ENCODE data around the gene FAM50A.

The FAM50A gene

DNA sequence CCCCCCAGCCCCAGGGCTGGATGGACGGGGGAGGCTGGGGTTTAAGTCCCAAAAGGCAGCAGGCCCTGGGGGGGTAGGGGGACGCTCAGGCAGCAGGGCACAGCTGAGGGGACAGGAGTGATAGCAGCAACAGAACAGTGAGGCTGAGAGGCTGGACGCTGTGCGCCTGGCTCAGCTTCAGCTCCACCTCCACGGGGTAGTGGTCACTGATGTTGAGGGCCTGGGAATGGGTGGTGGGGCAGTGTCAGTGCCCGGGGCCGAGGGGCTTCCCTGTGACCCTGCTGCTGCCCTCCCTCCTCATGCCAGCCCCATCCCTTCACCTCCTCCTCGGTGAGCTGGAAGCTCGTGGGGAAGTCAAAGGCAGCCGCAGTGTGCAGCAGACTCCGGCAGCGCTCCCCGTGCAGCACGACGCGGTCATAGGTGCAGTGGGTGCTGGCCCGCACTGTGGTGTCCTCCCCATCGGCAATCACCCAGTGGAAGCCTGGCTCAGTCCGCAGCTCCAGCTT, 41.3 kb upstream of the FAM50A start:
- no peak for ATAC-seq (replicated peaks; ENCODE audit: extremely low read depth, poor library complexity, severe bottlenecking)
- no peak overlapping the region for H3K27ac Mint-ChIP-seq (ENCODE audit: low read depth)
- peaks cover 41% of the 10 kb centered on the region for H3K36me3 Mint-ChIP-seq (ENCODE audit: insufficient read depth)

DNA sequence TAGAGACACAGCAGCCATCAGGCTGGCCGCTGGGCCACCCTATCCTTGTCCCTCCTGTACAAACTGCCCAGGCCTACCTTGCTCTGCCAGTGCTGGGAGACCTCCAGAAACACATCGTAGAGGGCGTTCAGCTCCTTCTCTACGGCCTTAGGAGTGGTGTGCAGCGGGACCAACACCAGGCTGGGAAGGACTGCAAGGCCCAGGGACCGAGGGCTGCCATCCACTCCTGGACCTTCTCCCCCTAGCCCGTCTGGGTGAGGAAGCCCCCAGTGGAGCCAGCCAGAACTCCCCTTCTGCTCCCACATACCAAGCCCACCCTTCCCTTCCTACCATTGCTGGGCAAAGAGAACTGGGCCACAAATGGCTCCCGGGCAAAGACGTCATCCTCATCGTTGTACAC, 40.7 kb upstream of the FAM50A start:
- no peak for ATAC-seq (replicated peaks; ENCODE audit: extremely low read depth, poor library complexity, severe bottlenecking)
- no peaks in the 10 kb centered on the region for H3K27me3 Mint-ChIP-seq
- no peak overlapping the region for H3K4me3 Mint-ChIP-seq
- H3K9me3 Mint-ChIP-seq, result no peaks in the 10 kb centered on the region
- peaks cover 36% of the 10 kb centered on the region for H3K36me3 Mint-ChIP-seq (ENCODE audit: insufficient read depth)
- H3K4me1 Mint-ChIP-seq, result peaks cover 15% of the 10 kb centered on the region
- no peak overlapping the region for H3K27ac Mint-ChIP-seq (ENCODE audit: low read depth)
- DNase-seq (ENCODE audit: low spot score in 2 of 2), result no peak

More for the DNA sequence above, 41.3 kb upstream of the FAM50A start:
- H3K27me3 Mint-ChIP-seq, result no peaks in the 10 kb centered on the region
- H3K4me3 Mint-ChIP-seq, result no peak overlapping the region
- no peak for DNase-seq (ENCODE audit: low spot score in 2 of 2)
- H3K4me1 Mint-ChIP-seq, result peaks cover 18% of the 10 kb centered on the region
- H3K9me3 Mint-ChIP-seq, result no peaks in the 10 kb centered on the region

DNA sequence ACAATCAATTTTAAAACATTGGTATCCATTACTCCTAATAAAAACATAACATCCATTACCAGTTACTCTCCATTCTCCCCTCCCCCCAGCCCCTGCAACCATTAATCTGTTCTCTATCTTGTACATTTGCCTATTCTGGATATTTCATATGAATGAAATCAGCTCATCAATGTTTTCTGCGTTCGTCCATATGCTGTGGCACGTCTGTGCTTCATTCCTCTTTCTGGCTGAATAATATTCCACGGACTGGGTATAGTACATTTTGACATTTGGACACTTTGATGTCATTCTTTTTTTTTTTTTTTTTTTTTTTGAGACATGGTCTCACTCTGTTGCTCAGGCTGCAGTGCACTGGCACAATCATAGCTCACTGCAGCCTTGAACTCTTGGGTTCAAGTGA, 40.1 kb upstream of the FAM50A start:
- H3K27ac Mint-ChIP-seq (ENCODE audit: low read depth), result no peak overlapping the region
- H3K4me1 Mint-ChIP-seq, result peaks cover 15% of the 10 kb centered on the region
- H3K9me3 Mint-ChIP-seq, result no peaks in the 10 kb centered on the region
- peaks cover 29% of the 10 kb centered on the region for H3K36me3 Mint-ChIP-seq (ENCODE audit: insufficient read depth)
- ATAC-seq (replicated peaks; ENCODE audit: extremely low read depth, poor library complexity, severe bottlenecking) (no peak), DNase-seq (ENCODE audit: low spot score in 2 of 2) (no peak)
- H3K4me3 Mint-ChIP-seq, result no peak overlapping the region
- no peaks in the 10 kb centered on the region for H3K27me3 Mint-ChIP-seq

DNA sequence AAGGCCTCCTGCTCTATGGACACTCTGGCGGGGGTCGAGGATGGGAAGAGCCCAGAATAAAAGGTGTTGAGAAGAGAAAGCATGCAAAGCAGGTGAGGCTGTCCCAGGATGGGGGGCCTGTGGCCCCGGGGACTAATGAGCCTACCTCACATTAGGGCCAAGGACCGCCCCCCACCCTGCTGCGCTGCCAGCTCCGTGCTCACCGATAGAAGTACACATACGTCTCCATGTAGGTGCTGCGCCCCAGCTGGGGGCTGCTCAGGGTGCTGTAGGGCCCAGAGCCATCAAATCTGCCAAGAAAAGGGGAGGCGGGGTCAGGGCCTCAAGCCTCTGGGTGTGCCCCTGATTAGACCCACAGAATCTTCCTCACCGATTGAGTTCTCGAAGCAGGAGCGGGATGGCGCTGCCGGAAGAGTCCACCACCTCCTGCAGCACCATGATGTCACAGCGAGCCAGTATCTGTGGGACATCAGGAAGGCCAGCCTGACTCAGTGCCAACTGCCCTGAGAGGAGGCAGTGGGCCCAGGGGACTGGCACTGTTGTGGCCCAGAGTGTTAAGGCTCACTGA, 39.2 kb upstream of the FAM50A start:
- peaks cover 21% of the 10 kb centered on the region for H3K36me3 Mint-ChIP-seq (ENCODE audit: insufficient read depth)
- DNase-seq (ENCODE audit: low spot score in 2 of 2) (no peak), ATAC-seq (replicated peaks; ENCODE audit: extremely low read depth, poor library complexity, severe bottlenecking) (no peak)
- no peaks in the 10 kb centered on the region for H3K27me3 Mint-ChIP-seq
- H3K4me3 Mint-ChIP-seq, result no peak overlapping the region
- no peak overlapping the region for H3K27ac Mint-ChIP-seq (ENCODE audit: low read depth)
- no peaks in the 10 kb centered on the region for H3K9me3 Mint-ChIP-seq
- peaks cover 10% of the 10 kb centered on the region for H3K4me1 Mint-ChIP-seq

DNA sequence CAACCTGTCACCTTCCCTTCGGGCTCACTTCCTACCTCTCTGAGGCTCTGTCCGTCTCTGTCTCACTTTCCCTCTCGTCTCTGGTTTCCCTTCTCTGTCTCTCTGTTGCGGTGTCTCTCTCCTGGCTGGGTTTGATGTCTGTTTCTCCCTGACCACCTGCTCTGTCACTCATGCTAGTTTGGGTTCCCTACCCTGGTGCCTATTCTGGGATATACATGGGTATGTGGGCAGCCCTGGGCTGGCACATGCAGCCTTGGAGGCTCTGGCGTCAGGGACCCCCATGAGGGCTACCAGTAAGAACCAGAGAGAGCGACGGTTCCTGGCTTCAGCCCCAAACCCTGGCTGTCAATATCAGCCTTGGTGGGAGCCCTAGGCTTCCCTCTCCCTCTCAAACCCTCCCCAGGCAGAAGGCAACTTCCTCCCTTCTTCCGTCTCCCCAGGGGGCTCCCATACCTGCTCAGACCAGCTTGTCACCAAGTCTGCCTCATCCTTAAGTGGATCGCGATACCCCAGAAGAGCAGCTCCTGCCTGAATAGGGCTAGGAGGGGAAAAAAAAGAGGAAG, 35.2 kb upstream of the FAM50A start:
- DNase-seq (ENCODE audit: low spot score in 2 of 2) (no peak), ATAC-seq (replicated peaks; ENCODE audit: extremely low read depth, poor library complexity, severe bottlenecking) (no peak)
- Mint-ChIP-seq H3K27me3 (no peaks in the 10 kb centered on the region), H3K9me3 (no peaks in the 10 kb centered on the region), H3K36me3 (ENCODE audit: insufficient read depth) (peaks cover 3% of the 10 kb centered on the region), H3K4me3 (peak overlapping the region; percentile 61), H3K27ac (ENCODE audit: low read depth) (no peak overlapping the region), H3K4me1 (peaks cover 14% of the 10 kb centered on the region)

DNA sequence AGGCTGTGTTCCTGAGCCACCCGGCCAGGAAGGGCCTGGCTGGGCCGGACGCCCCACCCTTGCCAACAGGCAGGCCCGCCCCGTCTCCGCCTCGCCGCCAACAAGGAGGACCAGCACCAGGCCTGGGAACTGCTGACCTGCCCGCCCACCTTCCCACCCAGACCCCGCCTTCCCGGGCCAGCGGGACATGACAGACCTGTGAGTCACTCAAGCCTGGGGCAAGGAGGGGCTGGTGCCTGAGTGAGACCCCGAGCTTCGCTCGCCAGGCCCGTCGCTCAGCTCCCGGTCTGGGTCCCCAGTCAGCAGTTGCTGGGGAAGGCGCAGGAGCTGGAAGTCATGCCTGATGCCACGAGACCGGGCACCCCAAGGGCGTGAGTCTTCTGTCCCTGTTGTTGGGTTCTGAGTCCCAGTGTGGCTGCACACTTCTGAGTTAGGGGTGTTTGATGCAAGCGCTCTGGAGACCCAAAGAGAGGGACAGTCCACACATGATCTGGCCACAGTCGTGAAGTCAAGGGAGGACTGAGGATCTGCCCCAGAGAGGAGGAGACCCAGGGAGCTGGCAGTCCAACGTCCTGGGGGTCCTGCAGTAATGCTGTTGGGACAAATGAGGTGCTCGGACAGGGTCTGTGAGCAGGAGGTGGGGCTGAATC, 34.6 kb upstream of the FAM50A start, which contains the start of gene DNASE1L1:
TSS of gene DNASE1L1 (minus strand) at position 33 of the 650 bp plus-strand sequence. CDS start 3,686 bp downstream, outside the sequence.
- H3K4me1 Mint-ChIP-seq, result peaks cover 14% of the 10 kb centered on the region
- no peaks in the 10 kb centered on the region for H3K27me3 Mint-ChIP-seq
- H3K9me3 Mint-ChIP-seq, result no peaks in the 10 kb centered on the region
- DNase-seq (ENCODE audit: low spot score in 2 of 2) (no peak), ATAC-seq (replicated peaks; ENCODE audit: extremely low read depth, poor library complexity, severe bottlenecking) (no peak)
- H3K4me3 Mint-ChIP-seq, result peak within 1 kb of the TSS; percentile 61
- H3K36me3 Mint-ChIP-seq (ENCODE audit: insufficient read depth), result peaks cover 5% of the 10 kb centered on the region
- H3K27ac Mint-ChIP-seq (ENCODE audit: low read depth), result peak within 1 kb of the TSS; percentile 65

DNA sequence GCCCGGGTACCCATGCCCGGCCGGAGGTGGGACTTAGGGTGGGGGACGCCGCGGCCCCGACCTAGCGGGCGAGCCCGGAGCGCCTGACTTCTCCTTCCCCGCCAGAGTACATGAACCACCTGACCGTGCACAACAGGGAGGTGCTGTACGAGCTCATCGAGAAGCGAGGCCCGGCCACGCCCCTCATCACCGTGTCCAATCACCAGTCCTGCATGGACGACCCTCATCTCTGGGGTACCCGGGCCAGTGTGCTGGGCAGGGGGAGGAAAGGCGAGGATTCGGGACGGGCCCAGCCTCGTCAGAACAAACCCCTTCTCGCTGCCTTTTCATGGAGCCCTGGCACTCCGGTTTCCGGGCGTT, 32.0 kb upstream of the FAM50A start:
- Mint-ChIP-seq H3K4me3 (peak overlapping the region; percentile 89), H3K27me3 (no peaks in the 10 kb centered on the region), H3K36me3 (ENCODE audit: insufficient read depth) (peaks cover 6% of the 10 kb centered on the region), H3K9me3 (no peaks in the 10 kb centered on the region), H3K4me1 (peaks cover 14% of the 10 kb centered on the region), H3K27ac (ENCODE audit: low read depth) (peak overlapping the region; percentile 89)
- DNase-seq (ENCODE audit: low spot score in 2 of 2), result no peak
- peak; percentile 55 for ATAC-seq (replicated peaks; ENCODE audit: extremely low read depth, poor library complexity, severe bottlenecking)

DNA sequence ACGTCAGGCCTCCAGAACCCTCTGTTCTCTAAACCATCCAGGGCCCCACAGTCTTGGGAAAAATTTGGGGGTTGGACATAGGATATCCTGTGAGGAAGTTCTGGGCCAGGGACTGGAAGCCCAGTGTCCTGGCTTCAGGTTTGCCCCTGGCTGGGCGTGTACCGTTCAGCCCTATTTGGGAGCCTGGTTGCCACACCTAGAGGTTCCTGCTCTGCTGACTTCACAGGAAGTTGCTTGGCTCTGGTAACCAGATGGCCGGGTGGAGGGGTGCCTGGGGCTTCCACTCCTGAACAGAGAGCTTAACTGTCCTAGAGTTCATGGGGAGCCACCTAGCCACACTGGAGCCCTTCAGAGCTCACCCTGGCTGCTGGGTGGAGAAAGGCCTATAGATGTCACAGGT, 31.5 kb upstream of the FAM50A start:
- peaks cover 6% of the 10 kb centered on the region for H3K36me3 Mint-ChIP-seq (ENCODE audit: insufficient read depth)
- peak; percentile 51 for ATAC-seq (replicated peaks; ENCODE audit: extremely low read depth, poor library complexity, severe bottlenecking)
- peak overlapping the region; percentile 89 for H3K4me3 Mint-ChIP-seq
- H3K4me1 Mint-ChIP-seq, result peaks cover 14% of the 10 kb centered on the region
- peak overlapping the region; percentile 89 for H3K27ac Mint-ChIP-seq (ENCODE audit: low read depth)
- H3K27me3 Mint-ChIP-seq, result no peaks in the 10 kb centered on the region
- no peak for DNase-seq (ENCODE audit: low spot score in 2 of 2)
- H3K9me3 Mint-ChIP-seq, result no peaks in the 10 kb centered on the region

DNA sequence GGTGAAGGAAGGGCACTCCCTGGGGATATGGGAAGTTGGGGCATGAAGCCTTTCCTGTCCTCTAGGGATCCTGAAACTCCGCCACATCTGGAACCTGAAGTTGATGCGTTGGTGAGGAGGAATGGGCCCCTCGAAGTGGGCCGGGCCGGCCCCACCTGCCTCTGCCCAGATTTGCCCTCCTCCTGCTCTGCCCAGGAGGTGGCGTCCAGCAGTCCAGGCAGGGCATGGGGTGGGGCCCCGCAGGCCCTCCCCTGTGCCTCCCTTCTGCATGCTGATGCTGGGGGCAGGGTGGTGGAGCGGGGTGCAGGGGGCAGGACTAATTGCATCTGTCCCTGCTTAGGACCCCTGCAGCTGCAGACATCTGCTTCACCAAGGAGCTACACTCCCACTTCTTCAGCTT, 30.8 kb upstream of the FAM50A start:
- H3K4me1 Mint-ChIP-seq, result peaks cover 14% of the 10 kb centered on the region
- H3K36me3 Mint-ChIP-seq (ENCODE audit: insufficient read depth), result peaks cover 6% of the 10 kb centered on the region
- no peak overlapping the region for H3K4me3 Mint-ChIP-seq
- no peaks in the 10 kb centered on the region for H3K27me3 Mint-ChIP-seq
- H3K9me3 Mint-ChIP-seq, result no peaks in the 10 kb centered on the region
- ATAC-seq (replicated peaks; ENCODE audit: extremely low read depth, poor library complexity, severe bottlenecking) (no peak), DNase-seq (ENCODE audit: low spot score in 2 of 2) (no peak)
- H3K27ac Mint-ChIP-seq (ENCODE audit: low read depth), result no peak overlapping the region

DNA sequence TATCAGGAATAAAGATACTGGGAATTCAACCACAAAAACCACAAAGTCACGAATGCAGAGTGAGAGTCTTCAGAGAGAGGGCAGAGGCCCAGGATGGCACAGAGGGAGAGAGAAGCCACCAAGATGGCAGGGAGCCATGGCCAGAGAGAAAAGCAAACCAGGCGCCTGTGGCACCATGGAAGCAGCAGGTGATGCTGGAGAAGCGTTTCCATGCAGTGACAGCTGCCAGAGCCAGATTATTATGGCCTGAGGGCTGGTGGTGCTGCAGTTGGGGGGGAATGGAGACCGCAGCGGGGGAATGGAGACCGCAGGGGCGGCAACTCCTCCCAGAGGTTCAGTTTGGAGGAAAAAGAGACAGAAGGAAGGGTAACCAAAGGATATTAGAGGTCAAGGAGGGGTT, 26.8 kb upstream of the FAM50A start:
- DNase-seq (ENCODE audit: low spot score in 2 of 2), result no peak
- Mint-ChIP-seq H3K4me3 (no peak overlapping the region), H3K36me3 (ENCODE audit: insufficient read depth) (peaks cover 13% of the 10 kb centered on the region), H3K27ac (ENCODE audit: low read depth) (no peak overlapping the region), H3K27me3 (no peaks in the 10 kb centered on the region), H3K9me3 (no peaks in the 10 kb centered on the region), H3K4me1 (peaks cover 6% of the 10 kb centered on the region)
- no peak for ATAC-seq (replicated peaks; ENCODE audit: extremely low read depth, poor library complexity, severe bottlenecking)

DNA sequence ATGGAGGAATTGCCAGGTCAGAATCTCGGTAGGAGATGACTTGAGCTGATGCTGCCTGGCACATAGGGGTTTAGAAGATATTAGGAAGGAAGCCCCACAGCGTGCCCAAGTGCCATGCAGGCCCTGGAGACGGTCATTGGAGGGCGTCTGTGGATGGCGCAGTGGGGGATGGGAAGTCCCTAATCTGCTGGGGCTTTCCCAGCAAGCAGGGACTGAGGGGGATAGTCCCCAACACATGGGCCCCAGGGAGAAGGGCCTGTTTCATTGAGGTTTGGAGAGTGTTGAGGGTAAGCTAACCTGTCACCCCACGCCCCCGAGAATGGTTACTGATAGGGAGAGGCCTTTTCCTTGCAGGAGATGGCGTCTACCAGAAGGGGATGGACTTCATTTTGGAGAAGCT, 24.8 kb upstream of the FAM50A start:
- Mint-ChIP-seq H3K4me1 (no peaks in the 10 kb centered on the region), H3K27me3 (no peaks in the 10 kb centered on the region), H3K27ac (ENCODE audit: low read depth) (no peak overlapping the region), H3K9me3 (no peaks in the 10 kb centered on the region), H3K4me3 (no peak overlapping the region), H3K36me3 (ENCODE audit: insufficient read depth) (peaks cover 13% of the 10 kb centered on the region)
- DNase-seq (ENCODE audit: low spot score in 2 of 2) (no peak), ATAC-seq (replicated peaks; ENCODE audit: extremely low read depth, poor library complexity, severe bottlenecking) (no peak)

DNA sequence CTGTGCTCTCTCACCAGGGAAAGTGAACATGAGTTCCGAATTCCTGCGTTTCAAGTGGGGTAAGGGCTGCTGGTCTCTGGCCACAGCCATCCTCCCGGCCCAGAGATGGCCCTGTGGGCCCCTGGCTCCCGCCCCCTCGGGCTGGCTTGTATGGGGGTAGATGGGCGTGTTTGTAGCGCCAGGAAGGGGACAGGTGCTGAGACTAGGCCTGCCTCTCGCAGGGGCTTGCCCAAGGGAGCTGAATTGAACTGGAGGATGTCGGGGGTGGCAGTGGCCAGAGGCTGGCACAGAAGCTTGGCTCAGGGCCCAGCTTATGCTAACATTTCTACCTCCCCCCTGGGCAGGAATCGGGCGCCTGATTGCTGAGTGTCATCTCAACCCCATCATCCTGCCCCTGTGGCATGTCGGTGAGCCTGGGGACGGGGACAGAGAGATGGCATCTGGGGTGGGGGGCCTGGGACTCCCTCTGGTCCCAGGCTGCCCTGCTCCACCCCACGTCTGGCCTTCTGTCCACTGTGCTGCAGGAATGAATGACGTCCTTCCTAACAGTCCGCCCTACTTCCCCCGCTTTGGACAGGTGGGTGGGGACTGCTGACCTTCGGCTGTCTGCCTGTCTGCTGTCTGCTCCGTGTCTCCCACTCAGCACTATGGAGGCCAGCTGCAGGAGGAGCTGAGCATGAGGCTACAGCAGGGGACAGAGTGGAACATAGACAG, 24.1 kb upstream of the FAM50A start:
- no peak overlapping the region for H3K27ac Mint-ChIP-seq (ENCODE audit: low read depth)
- no peaks in the 10 kb centered on the region for H3K9me3 Mint-ChIP-seq
- no peak overlapping the region for H3K4me3 Mint-ChIP-seq
- H3K36me3 Mint-ChIP-seq (ENCODE audit: insufficient read depth), result peaks cover 10% of the 10 kb centered on the region
- DNase-seq (ENCODE audit: low spot score in 2 of 2) (no peak), ATAC-seq (replicated peaks; ENCODE audit: extremely low read depth, poor library complexity, severe bottlenecking) (no peak)
- H3K27me3 Mint-ChIP-seq, result no peaks in the 10 kb centered on the region
- H3K4me1 Mint-ChIP-seq, result no peaks in the 10 kb centered on the region

DNA sequence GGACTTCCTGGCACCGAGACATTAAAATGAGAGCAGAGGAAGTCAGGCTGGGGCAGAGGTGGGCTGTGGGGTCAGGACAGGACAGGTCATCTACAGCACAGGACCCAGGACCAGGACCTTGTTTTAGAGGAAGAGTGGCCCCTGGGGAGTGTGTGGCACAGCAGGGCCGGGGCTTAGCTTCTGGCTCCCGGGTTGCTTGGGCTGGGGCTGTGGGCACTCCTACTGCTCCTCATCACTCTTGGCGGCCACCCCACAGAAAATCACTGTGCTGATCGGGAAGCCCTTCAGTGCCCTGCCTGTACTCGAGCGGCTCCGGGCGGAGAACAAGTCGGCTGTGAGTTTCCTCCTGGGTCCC, 23.6 kb upstream of the FAM50A start:
- Mint-ChIP-seq H3K36me3 (ENCODE audit: insufficient read depth) (peaks cover 10% of the 10 kb centered on the region), H3K4me1 (no peaks in the 10 kb centered on the region), H3K4me3 (no peak overlapping the region), H3K9me3 (no peaks in the 10 kb centered on the region), H3K27ac (ENCODE audit: low read depth) (no peak overlapping the region), H3K27me3 (no peaks in the 10 kb centered on the region)
- ATAC-seq (replicated peaks; ENCODE audit: extremely low read depth, poor library complexity, severe bottlenecking) (no peak), DNase-seq (ENCODE audit: low spot score in 2 of 2) (no peak)

Data from central memory CD8-positive, alpha-beta T cell (primary cell).